HepG2 (cell line): Measurements from ENCODE around the gene RBBP8NL. TPM values are rescaled to one million over a fixed set of nuclear protein-coding genes. Genes with fewer than 3 reads are reported as not detected.
A peak's percentile ranks its signal among the peaks of the same experiment; 100 is the strongest.

Experiments
- CCDC6 ChIP-seq: sonication (generic); formaldehyde crosslinking; IDR thresholded peaks from 2 replicates; pipeline ENCODE4 v1.8.1; 2022; ENCODE audit warnings: mild to moderate bottlenecking, missing genetic modification reagents, moderate library complexity
- DBP ChIP-seq: sonication (generic); formaldehyde crosslinking; IDR thresholded peaks from 2 replicates; pipeline ENCODE4 v1.4.0; 2020; ENCODE audit warnings: missing genetic modification reagents; ENCODE audit errors: not compliant biosample characterization
- EP300 ChIP-seq, 3 experiments: sonication (generic) in 1 of 3; formaldehyde crosslinking in 1 of 3; IDR thresholded peaks; 2 replicates each; pipeline versions ENCODE4 v1.5.1 to v1.6.1; 2011 to 2020; ENCODE audit warnings: low read depth in 2 of 3, low read length in 2 of 3, borderline replicate concordance in 1 of 3, improper control_type of control experiment in 1 of 3, mild to moderate bottlenecking in 1 of 3, missing genetic modification reagents in 1 of 3, moderate library complexity in 1 of 3
- ERF ChIP-seq: IDR thresholded peaks from 2 replicates; pipeline ENCODE4 v1.6.1; 2018; ENCODE audit warnings: missing biosample characterization, missing genetic modification reagents
- MXD4 ChIP-seq: IDR thresholded peaks from 2 replicates; pipeline ENCODE4 v1.6.1; 2016; ENCODE audit warnings: mild to moderate bottlenecking, missing biosample characterization, missing genetic modification reagents
- MXI1 ChIP-seq: IDR thresholded peaks from 3 replicates; pipeline ENCODE4 v1.6.1; 2012; ENCODE audit warnings: low read depth, low read length, inconsistent platforms, borderline replicate concordance
- PAF1 ChIP-seq: IDR thresholded peaks from 2 replicates; pipeline ENCODE4 v1.6.1; 2016; ENCODE audit warnings: missing genetic modification reagents, missing compliant biosample characterization
- PTBP1 ChIP-seq: fragments of 200-400 bp; formaldehyde crosslinking; IDR thresholded peaks from 2 replicates; pipeline ENCODE4 v1.6.1; 2018; ENCODE audit warnings: low read length, low read depth; ENCODE audit not compliant: poor library complexity, severe bottlenecking
- ZFP36 ChIP-seq: fragments of 150-350 bp; IDR thresholded peaks from 2 replicates; pipeline ENCODE4 v1.6.1; 2018; ENCODE audit warnings: borderline replicate concordance, low read length, low read depth; ENCODE audit not compliant: partially characterized antibody
- ZKSCAN1 ChIP-seq: fragments of 150-350 bp; IDR thresholded peaks from 2 replicates; pipeline ENCODE4 v1.6.1; 2014; ENCODE audit warnings: low read length
- ZNF225 ChIP-seq: sonication (generic); formaldehyde crosslinking; IDR thresholded peaks from 2 replicates; pipeline ENCODE4 v1.4.0; 2020; ENCODE audit warnings: mild to moderate bottlenecking, missing genetic modification reagents
- ZNF292 ChIP-seq: sonication (generic); formaldehyde crosslinking; IDR thresholded peaks from 2 replicates; pipeline ENCODE4 v1.8.1; 2022; ENCODE audit warnings: mild to moderate bottlenecking, low read depth, missing genetic modification reagents, borderline replicate concordance
- ZNF570 ChIP-seq: sonication (generic); formaldehyde crosslinking; IDR thresholded peaks from 2 replicates; pipeline ENCODE4 v1.4.0; 2020; ENCODE audit warnings: mild to moderate bottlenecking, missing genetic modification reagents, borderline replicate concordance
- ZNF572 ChIP-seq: sonication (generic); formaldehyde crosslinking; IDR thresholded peaks from 2 replicates; pipeline ENCODE4 v1.5.1; 2020; ENCODE audit warnings: mild to moderate bottlenecking, missing genetic modification reagents
- ZNF574 ChIP-seq: sonication (generic); formaldehyde crosslinking; IDR thresholded peaks from 2 replicates; pipeline ENCODE4 v1.4.0; 2020; ENCODE audit warnings: missing genetic modification reagents
- ZNF614 ChIP-seq: IDR thresholded peaks from 2 replicates; pipeline ENCODE4 v1.6.1; 2018; ENCODE audit warnings: missing biosample characterization, missing genetic modification reagents, inconsistent platforms, borderline replicate concordance
- ZNF747 ChIP-seq: sonication (generic); formaldehyde crosslinking; IDR thresholded peaks from 2 replicates; pipeline ENCODE4 v1.8.1; 2023; ENCODE audit warnings: missing genetic modification reagents, mild to moderate bottlenecking, borderline replicate concordance
- ZNF761 ChIP-seq: sonication (generic); formaldehyde crosslinking; conservative IDR thresholded peaks from 2 replicates; pipeline ENCODE4 v1.4.0; 2020; ENCODE audit warnings: mild to moderate bottlenecking, missing genetic modification reagents
- ZNF766 ChIP-seq: sonication (generic); formaldehyde crosslinking; IDR thresholded peaks from 2 replicates; pipeline ENCODE4 v1.5.0; 2020; ENCODE audit warnings: missing genetic modification reagents, borderline replicate concordance
- ZNF800 ChIP-seq: sonication (generic); formaldehyde crosslinking; IDR thresholded peaks from 2 replicates; pipeline ENCODE4 v1.4.0; 2020; ENCODE audit warnings: missing genetic modification reagents
- ZSCAN25 ChIP-seq: sonication (generic); formaldehyde crosslinking; IDR thresholded peaks from 2 replicates; pipeline ENCODE4 v1.8.0; 2022; ENCODE audit warnings: mild to moderate bottlenecking, missing genetic modification reagents
- polyA plus RNA-seq, 8 experiments: library from polyadenylated mRNA; depleted of rRNA in 3 of 8; stranded (reverse) in 7 of 8; unstranded in 1 of 8; fragments of >200 nt; fragmentation: Illumina TruSeq in 4 of 8; extraction: Trizol in 4 of 8; gene quantifications; 2 replicates each; pipeline versions ENCODE4 v1.2.1 to v1.2.3, GENCODE V29; 2011 to 2016; ENCODE audit warnings: low read depth in 4 of 8, missing spikeins in 1 of 8, mixed read lengths in 1 of 8; ENCODE audit not compliant: insufficient read depth in 1 of 8
- total RNA-seq, 5 experiments: library from RNA; depleted of rRNA; stranded (reverse); fragments of >200 nt; fragmentation: Illumina TruSeq; extraction: Trizol; gene quantifications; 2 replicates each; pipeline ENCODE4 v1.2.3, GENCODE V29; 2016; ENCODE audit warnings: low read depth in 1 of 5

Gene RBBP8NL
- total and polyA plus RNA-seq, 2 of the 13 experiments (the other 11 are each of a cell fraction or from before 2014, with no cell fraction given), result 0.69 to 0.86 TPM

GRCh38 chr20:62409931-62410745, 17.2 kb downstream of the RBBP8NL start (continued):
- TF ChIP-seq ZNF747 (CRISPR knock-in tag), result 0 out of 2 replicates have a peak, but pooled peaks have one; percentile 50
- no peak; the same call in 1 of the 2 replicates for TF ChIP-seq ZNF574
- no peak for TF ChIP-seq CCDC6 (CRISPR knock-in tag)
- peak; percentile 86; the same call in 1 of the 2 replicates for TF ChIP-seq ZNF225 (CRISPR knock-in tag)
- TF ChIP-seq DBP (CRISPR knock-in tag), result no peak
- no peak for TF ChIP-seq ZNF570 (CRISPR knock-in tag)
- TF ChIP-seq ZNF292 (CRISPR knock-in tag), result peak; percentile 86
- no peak for TF ChIP-seq MXD4 (CRISPR knock-in tag)
- no peak for TF ChIP-seq ZNF761 (CRISPR knock-in tag)
- 0 out of 2 replicates have a peak, but pooled peaks have one; percentile 47 for TF ChIP-seq ZNF572
- TF ChIP-seq ZFP36, result no peak
- no peak for TF ChIP-seq EP300 (IDR thresholded peaks at IDR 0.05; ENCODE audit: low read depth in 2 of 2, low read length in 2 of 2)
- no peak for TF ChIP-seq EP300 (CRISPR knock-in tag; IDR thresholded peaks at IDR 0.05; ENCODE audit: borderline replicate concordance)
- TF ChIP-seq ERF (CRISPR knock-in tag), result no peak
- peak; percentile 85 for TF ChIP-seq ZSCAN25 (CRISPR knock-in tag)
- no peak; the same call in 1 of the 2 replicates for TF ChIP-seq ZNF614 (CRISPR knock-in tag)
- no peak for TF ChIP-seq PAF1 (CRISPR knock-in tag)
- TF ChIP-seq ZNF800 (CRISPR knock-in tag), result no peak
- no peak for TF ChIP-seq PTBP1
- TF ChIP-seq ZNF766 (CRISPR knock-in tag), result no peak
- TF ChIP-seq ZKSCAN1, result no peak
- no peak for TF ChIP-seq MXI1
